Measurements from ENCODE around the gene BCL7A. TPM values are rescaled to one million over a fixed set of nuclear protein-coding genes. Genes with fewer than 3 reads are reported as not detected.
"Not testable (repeated sequence)": the region's sequence is repeated elsewhere in the genome, so short reads cannot be mapped to it uniquely, and the experiment has no call there.

The BCL7A gene
- total and polyA plus RNA-seq, 2 experiments from 2014 or later: 12.7 to 14.9 TPM

- TF ChIP-seq CTCF (conservative IDR thresholded peaks at IDR 0.05; ENCODE audit: low read depth in 2 of 2) (no peak), ZNF114 (CRISPR knock-in tag; IDR thresholded peaks at IDR 0.05) (no peak), CREB1 (CRISPR knock-in tag; IDR thresholded peaks at IDR 0.05; ENCODE audit: low read depth) (no peak), REST (IDR thresholded peaks at IDR 0.05; ENCODE audit: unreplicated experiment) (no peak), ZNF331 (CRISPR knock-in tag; IDR thresholded peaks at IDR 0.05; ENCODE audit: low read depth) (no peak), STAT1 (IDR thresholded peaks at IDR 0.05; ENCODE audit: unreplicated experiment) (no peak), EZH2 (IDR thresholded peaks at IDR 0.05; ENCODE audit: low read depth, unreplicated experiment) (no peak), ETS1 (IDR thresholded peaks at IDR 0.05) (no peak)
Measured at GRCh38 chr12:122054842-122055520, 33.3 kb downstream of the BCL7A start (continued).

- not testable (repeated sequence) for H3K4me3 Mint-ChIP-seq; DNase-seq (ENCODE audit: low spot score); H3K4me3 ChIP-seq; H3K9me3 Mint-ChIP-seq; H3K4me1 Mint-ChIP-seq; H3K27me3 ChIP-seq (ENCODE audit: insufficient read depth); H3K4me2 ChIP-seq; H2AFZ ChIP-seq; H4K20me1 ChIP-seq (replicated peaks; ENCODE audit: insufficient read depth); H3K27ac Mint-ChIP-seq; H3K36me3 ChIP-seq (ENCODE audit: insufficient read depth); H3K4me1 ChIP-seq (ENCODE audit: insufficient read depth); ATAC-seq; H3K27ac ChIP-seq (ENCODE audit: low read depth); H3K9me2 ChIP-seq (ENCODE audit: insufficient read depth); H3K79me2 ChIP-seq (replicated peaks; ENCODE audit: insufficient read depth); H3F3A ChIP-seq (replicated peaks; ENCODE audit: low read depth)
- H3K36me3 Mint-ChIP-seq (ENCODE audit: low read depth): peaks cover 54% of the 10 kb centered on the region
- peaks cover 13% of the 10 kb centered on the region for H3K27me3 Mint-ChIP-seq (ENCODE audit: insufficient read depth, low read depth, poor library complexity)
Measured at GRCh38 chr12:122056406-122056805, 34.7 kb downstream of the BCL7A start.
